IPS-18a (cell line): ENCODE measurements around the gene ZNF33A.
"Not testable (repeated sequence)": the region's sequence is repeated elsewhere in the genome, so short reads cannot be mapped to it uniquely, and the experiment has no call there.

ENCODE experiments used
- H3K27ac ChIP-seq: one replicate; pipeline ENCODE4 v1.5.1; 2013; ENCODE audit warnings: low read length
- H3K27me3 ChIP-seq: one replicate; pipeline ENCODE4 v1.6.1; 2013; ENCODE audit warnings: mild to moderate bottlenecking, low read length; ENCODE audit not compliant: control insufficient read depth, insufficient read depth
- H3K36me3 ChIP-seq: one replicate; pipeline ENCODE4 v1.6.1; 2013; ENCODE audit warnings: low read depth, low read length; ENCODE audit not compliant: control insufficient read depth
- H3K4me1 ChIP-seq: one replicate; pipeline ENCODE4 v1.6.1; 2013; ENCODE audit warnings: low read depth, low read length; ENCODE audit not compliant: control insufficient read depth
- H3K4me3 ChIP-seq: one replicate; pipeline ENCODE4 v1.5.1; 2013; ENCODE audit warnings: low read length
- H3K9ac ChIP-seq: one replicate; pipeline ENCODE4 v1.6.1; 2013; ENCODE audit warnings: mild to moderate bottlenecking, low read length, moderate library complexity
- H3K9me3 ChIP-seq: one replicate; pipeline ENCODE4 v1.6.1; 2013; ENCODE audit warnings: low read depth, low read length; ENCODE audit not compliant: control insufficient read depth

ZNF33A gene

GRCh38 chr10:38047666-38048065 is 37.2 kb downstream of the ZNF33A start:
- Histone ChIP-seq H3K9ac (no peak overlapping the region), H3K9me3 (peaks cover 21% of the 10 kb centered on the region), H3K27ac (no peak overlapping the region), H3K27me3 (no peaks in the 10 kb centered on the region), H3K36me3 (peaks cover 11% of the 10 kb centered on the region), H3K4me3 (no peak overlapping the region), H3K4me1 (no peaks in the 10 kb centered on the region)

GRCh38 chr10:38050212-38050611 is 39.7 kb downstream of the ZNF33A start:
- no peak overlapping the region for H3K27ac ChIP-seq
- peaks cover 24% of the 10 kb centered on the region for H3K36me3 ChIP-seq
- no peaks in the 10 kb centered on the region for H3K27me3 ChIP-seq
- H3K4me3 ChIP-seq, result no peak overlapping the region
- H3K4me1 ChIP-seq, result no peaks in the 10 kb centered on the region
- no peak overlapping the region for H3K9ac ChIP-seq
- H3K9me3 ChIP-seq, result peaks cover 42% of the 10 kb centered on the region

GRCh38 chr10:38054361-38054797 is 43.9 kb downstream of the ZNF33A start:
- Histone ChIP-seq H3K27ac (no peak overlapping the region), H3K4me1 (no peaks in the 10 kb centered on the region), H3K36me3 (peaks cover 49% of the 10 kb centered on the region), H3K4me3 (no peak overlapping the region), H3K9ac (no peak overlapping the region), H3K27me3 (no peaks in the 10 kb centered on the region), H3K9me3 (peaks cover 65% of the 10 kb centered on the region)

- not testable (repeated sequence) for H3K9ac ChIP-seq, H3K4me3 ChIP-seq, H3K4me1 ChIP-seq, H3K27me3 ChIP-seq, H3K27ac ChIP-seq
- peaks cover 59% of the 10 kb centered on the region for H3K9me3 ChIP-seq
- peaks cover 49% of the 10 kb centered on the region for H3K36me3 ChIP-seq
These were observed 44.9 kb downstream of the ZNF33A start for GRCh38 chr10:38055274-38055894.

- H3K4me3 ChIP-seq, H3K27ac ChIP-seq, H3K36me3 ChIP-seq, H3K9ac ChIP-seq, H3K27me3 ChIP-seq, H3K4me1 ChIP-seq: not testable (repeated sequence)
- H3K9me3 ChIP-seq, result peaks cover 31% of the 10 kb centered on the region
These were observed 59.2 kb downstream of the ZNF33A start for GRCh38 chr10:38069663-38070062.

- Histone ChIP-seq H3K36me3 (no peaks in the 10 kb centered on the region), H3K4me1 (no peaks in the 10 kb centered on the region), H3K27ac (no peak overlapping the region), H3K9me3 (peaks cover 39% of the 10 kb centered on the region), H3K27me3 (no peaks in the 10 kb centered on the region), H3K4me3 (no peak overlapping the region), H3K9ac (no peak overlapping the region)
These were observed 60.0 kb downstream of the ZNF33A start for GRCh38 chr10:38070501-38070900.

- H3K4me1 ChIP-seq, result no peaks in the 10 kb centered on the region
- H3K27me3 ChIP-seq, result no peaks in the 10 kb centered on the region
- H3K4me3 ChIP-seq, result no peak overlapping the region
- no peaks in the 10 kb centered on the region for H3K36me3 ChIP-seq
- H3K27ac ChIP-seq, result no peak overlapping the region
- no peak overlapping the region for H3K9ac ChIP-seq
- peaks cover 44% of the 10 kb centered on the region for H3K9me3 ChIP-seq
These were observed 62.1 kb downstream of the ZNF33A start for GRCh38 chr10:38072552-38072951.

GRCh38 chr10:38076687-38077086 is 66.2 kb downstream of the ZNF33A start:
- peaks cover 53% of the 10 kb centered on the region for H3K9me3 ChIP-seq
- no peak overlapping the region for H3K9ac ChIP-seq
- no peaks in the 10 kb centered on the region for H3K4me1 ChIP-seq
- no peaks in the 10 kb centered on the region for H3K36me3 ChIP-seq
- no peak overlapping the region for H3K27ac ChIP-seq
- no peak overlapping the region for H3K4me3 ChIP-seq
- H3K27me3 ChIP-seq, result no peaks in the 10 kb centered on the region

GRCh38 chr10:38093318-38093717 is 82.8 kb downstream of the ZNF33A start:
- H3K9me3 ChIP-seq, H3K27ac ChIP-seq, H3K27me3 ChIP-seq, H3K4me1 ChIP-seq, H3K9ac ChIP-seq, H3K4me3 ChIP-seq: not testable (repeated sequence)
- peaks cover 19% of the 10 kb centered on the region for H3K36me3 ChIP-seq

- Histone ChIP-seq H3K4me1 (no peaks in the 10 kb centered on the region), H3K36me3 (peaks cover 19% of the 10 kb centered on the region), H3K27me3 (peaks cover 10% of the 10 kb centered on the region), H3K27ac (no peak overlapping the region), H3K4me3 (peak overlapping the region; percentile 92), H3K9ac (no peak overlapping the region), H3K9me3 (no peaks in the 10 kb centered on the region)
These were observed 83.3 kb downstream of the ZNF33A start for GRCh38 chr10:38093816-38094157.

- H3K27me3 ChIP-seq, result peaks cover 10% of the 10 kb centered on the region
- H3K9ac ChIP-seq, result peak within 1 kb of the TSS; percentile 58
- H3K4me1 ChIP-seq, result no peaks in the 10 kb centered on the region
- H3K9me3 ChIP-seq, result peaks cover 2% of the 10 kb centered on the region
- H3K36me3 ChIP-seq, result peaks cover 19% of the 10 kb centered on the region
- H3K27ac ChIP-seq, result no peak within 1 kb of the TSS
- H3K4me3 ChIP-seq, result peak within 1 kb of the TSS; percentile 92
These were observed 83.9 kb downstream of the ZNF33A start, which contains the start of gene ZNF37A for GRCh38 chr10:38094158-38094926. Gene ZNF37A, plus strand, starts transcription at chr10:38094337. Its CDS starts 2,281 bp downstream, at chr10:38096618.
